ENCODE measurements around the gene TTC33.

DNA sequence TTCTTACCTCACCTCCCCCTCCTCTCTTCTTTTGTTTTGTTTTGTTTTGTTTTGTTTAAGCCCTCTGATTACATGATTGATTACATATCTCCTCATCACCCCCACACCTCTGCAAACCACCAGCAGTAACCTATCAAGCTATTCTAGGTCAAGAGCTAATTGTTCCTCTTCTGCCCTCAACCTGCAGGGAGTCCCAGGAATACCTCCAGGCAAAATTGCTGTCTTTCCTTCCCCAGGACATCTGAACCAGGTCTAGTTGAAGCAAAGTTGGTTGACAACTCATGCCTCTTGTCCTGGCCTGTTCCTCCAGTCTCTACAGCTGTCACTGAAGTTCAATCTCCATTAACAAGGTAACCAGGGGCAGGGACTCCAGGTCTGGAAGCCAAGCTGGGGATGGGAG is 156.1 kb downstream of the TTC33 start:
- TF ChIP-seq, protein P1, sequence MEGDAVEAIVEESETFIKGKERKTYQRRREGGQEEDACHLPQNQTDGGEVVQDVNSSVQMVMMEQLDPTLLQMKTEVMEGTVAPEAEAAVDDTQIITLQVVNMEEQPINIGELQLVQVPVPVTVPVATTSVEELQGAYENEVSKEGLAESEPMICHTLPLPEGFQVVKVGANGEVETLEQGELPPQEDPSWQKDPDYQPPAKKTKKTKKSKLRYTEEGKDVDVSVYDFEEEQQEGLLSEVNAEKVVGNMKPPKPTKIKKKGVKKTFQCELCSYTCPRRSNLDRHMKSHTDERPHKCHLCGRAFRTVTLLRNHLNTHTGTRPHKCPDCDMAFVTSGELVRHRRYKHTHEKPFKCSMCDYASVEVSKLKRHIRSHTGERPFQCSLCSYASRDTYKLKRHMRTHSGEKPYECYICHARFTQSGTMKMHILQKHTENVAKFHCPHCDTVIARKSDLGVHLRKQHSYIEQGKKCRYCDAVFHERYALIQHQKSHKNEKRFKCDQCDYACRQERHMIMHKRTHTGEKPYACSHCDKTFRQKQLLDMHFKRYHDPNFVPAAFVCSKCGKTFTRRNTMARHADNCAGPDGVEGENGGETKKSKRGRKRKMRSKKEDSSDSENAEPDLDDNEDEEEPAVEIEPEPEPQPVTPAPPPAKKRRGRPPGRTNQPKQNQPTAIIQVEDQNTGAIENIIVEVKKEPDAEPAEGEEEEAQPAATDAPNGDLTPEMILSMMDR (IDR thresholded peaks at IDR 0.05): no peak
- TF ChIP-seq EP300 (IDR thresholded peaks at IDR 0.05; ENCODE audit: borderline replicate concordance in 1 of 2, low read depth in 1 of 2, low read length in 1 of 2) (no peak), SIN3A (IDR thresholded peaks at IDR 0.05; ENCODE audit: borderline replicate concordance, low read depth, low read length) (no peak), POLR2AphosphoS5 (IDR thresholded peaks at IDR 0.05; ENCODE audit: low read depth, low read length) (no peak), FOXJ3 (CRISPR knock-in tag; IDR thresholded peaks at IDR 0.05) (no peak), TCF12 (IDR thresholded peaks at IDR 0.05) (no peak)

Measured in SK-N-SH (cell line).